Trophoblast cell (in vitro differentiated cells and primary cell): ENCODE data around the gene TMX4.

Source experiments
- DNase-seq, 2 donors: peaks; one replicate each; pipeline ENCODE4 v3.0.0-alpha.2; 2016
- H2AFZ ChIP-seq: 2 replicates; pipeline ENCODE4 v1.6.1; 2013; ENCODE audit warnings: low read length, moderate library complexity, mild to moderate bottlenecking; ENCODE audit not compliant: insufficient read depth, poor library complexity
- H2AK5ac ChIP-seq: 2 replicates; pipeline ENCODE4 v1.6.1; 2013; ENCODE audit warnings: mild to moderate bottlenecking, low read length
- H2BK120ac ChIP-seq: 2 replicates; pipeline ENCODE4 v1.6.1; 2013; ENCODE audit warnings: low read length, mild to moderate bottlenecking, moderate library complexity; ENCODE audit not compliant: insufficient read depth, poor library complexity
- H2BK12ac ChIP-seq: 2 replicates; pipeline ENCODE4 v1.6.1; 2013; ENCODE audit warnings: mild to moderate bottlenecking, low read length, moderate library complexity
- H2BK5ac ChIP-seq: 2 replicates; pipeline ENCODE4 v1.6.1; 2013; ENCODE audit warnings: low read length, low read depth, moderate library complexity, mild to moderate bottlenecking; ENCODE audit not compliant: poor library complexity
- H3K14ac ChIP-seq: 2 replicates; pipeline ENCODE4 v1.6.1; 2013; ENCODE audit warnings: mild to moderate bottlenecking, low read length
- H3K18ac ChIP-seq: 2 replicates; pipeline ENCODE4 v1.6.1; 2013; ENCODE audit warnings: mild to moderate bottlenecking, low read length
- H3K23ac ChIP-seq: 2 replicates; pipeline ENCODE4 v1.6.1; 2013; ENCODE audit warnings: low read length
- H3K27ac ChIP-seq: 2 replicates; pipeline ENCODE4 v1.5.1; 2013; ENCODE audit warnings: low read depth, mild to moderate bottlenecking, inconsistent platforms, low read length, moderate library complexity
- H3K27me3 ChIP-seq: 2 replicates; pipeline ENCODE4 v1.6.1; 2013; ENCODE audit warnings: inconsistent platforms, mild to moderate bottlenecking, low read length, moderate library complexity; ENCODE audit not compliant: insufficient read depth
- H3K36me3 ChIP-seq, 2 experiments: 1 replicate in 1 of 2; 2 replicates in 1 of 2; pipeline ENCODE4 v1.6.1; 2013; ENCODE audit warnings: low read length in 2 of 2, mild to moderate bottlenecking in 2 of 2, moderate library complexity in 1 of 2; ENCODE audit not compliant: insufficient read depth in 2 of 2, control insufficient read depth in 1 of 2
- H3K4ac ChIP-seq: 2 replicates; pipeline ENCODE4 v1.6.1; 2013; ENCODE audit warnings: low read depth, mild to moderate bottlenecking, low read length, moderate library complexity
- H3K4me1 ChIP-seq, 2 experiments: 1 replicate in 1 of 2; 2 replicates in 1 of 2; pipeline ENCODE4 v1.6.1; 2013; ENCODE audit warnings: low read length in 2 of 2, mild to moderate bottlenecking in 2 of 2, moderate library complexity in 1 of 2; ENCODE audit not compliant: insufficient read depth in 2 of 2, control insufficient read depth in 1 of 2
- H3K4me2 ChIP-seq: 2 replicates; pipeline ENCODE4 v1.6.1; 2013; ENCODE audit warnings: inconsistent platforms, mild to moderate bottlenecking, low read length, moderate library complexity
- H3K4me3 ChIP-seq: 2 replicates; pipeline ENCODE4 v1.5.1; 2013; ENCODE audit warnings: mild to moderate bottlenecking, low read depth, low read length, inconsistent platforms
- H3K79me1 ChIP-seq: one replicate; pipeline ENCODE4 v1.6.1; 2013; ENCODE audit warnings: low read length
- H3K79me2 ChIP-seq: 2 replicates; pipeline ENCODE4 v1.6.1; 2013; ENCODE audit warnings: low read length, mild to moderate bottlenecking; ENCODE audit not compliant: control insufficient read depth, insufficient read depth, poor library complexity
- H3K9ac ChIP-seq: 2 replicates; pipeline ENCODE4 v1.6.1; 2013; ENCODE audit warnings: mild to moderate bottlenecking, low read length
- H3K9me3 ChIP-seq: 2 replicates; pipeline ENCODE4 v1.6.1; 2013; ENCODE audit warnings: low read depth, mild to moderate bottlenecking, control low read depth, inconsistent platforms, low read length; ENCODE audit not compliant: insufficient read depth
- H4K12ac ChIP-seq: 2 replicates; pipeline ENCODE4 v1.6.1; 2013; ENCODE audit warnings: low read depth, mild to moderate bottlenecking, low read length, moderate library complexity
- H4K8ac ChIP-seq: 2 replicates; pipeline ENCODE4 v1.6.1; 2013; ENCODE audit warnings: low read depth, mild to moderate bottlenecking, low read length, moderate library complexity
- H4K91ac ChIP-seq: one replicate; pipeline ENCODE4 v1.6.1; 2013; ENCODE audit warnings: low read depth, mild to moderate bottlenecking, low read length, moderate library complexity
- WGBS: extraction: QIAGEN DNeasy Blood & Tissue Kit; methylation state at CpG from one replicate; pipeline ENCODE4 v1.1.7; 2013; ENCODE audit warnings: missing lambda C conversion rate; ENCODE audit not compliant: insufficient read length, insufficient coverage; ENCODE audit errors: extremely low coverage; 5-methylcytosine and 5-hydroxymethylcytosine counted together

Gene TMX4

GRCh38 chr20:7939663-7940062, 79.9 kb downstream of the TMX4 start:
- no peak overlapping the region for H3K14ac ChIP-seq
- H3K79me1 ChIP-seq, result no peaks in the 10 kb centered on the region
- H4K91ac ChIP-seq, result no peak overlapping the region
- H3K27ac ChIP-seq, result no peak overlapping the region
- H2BK120ac ChIP-seq, result no peak overlapping the region
- H3K4ac ChIP-seq, result no peak overlapping the region
- no peak overlapping the region for H2AK5ac ChIP-seq
- no peak overlapping the region for H3K18ac ChIP-seq
- no peak overlapping the region for H2AFZ ChIP-seq
- H2BK5ac ChIP-seq, result no peak overlapping the region
- H3K9me3 ChIP-seq, result no peaks in the 10 kb centered on the region
- no peak overlapping the region for H3K23ac ChIP-seq
- no peak overlapping the region for H3K9ac ChIP-seq
- no peak overlapping the region for H3K4me2 ChIP-seq
- H3K4me3 ChIP-seq, result no peak overlapping the region
- no peak overlapping the region for H4K12ac ChIP-seq
- no peak overlapping the region for H4K8ac ChIP-seq
- no peaks in the 10 kb centered on the region for H3K36me3 ChIP-seq
- no peaks in the 10 kb centered on the region for H3K79me2 ChIP-seq
- H3K4me1 ChIP-seq, result no peaks in the 10 kb centered on the region
- H3K27me3 ChIP-seq, result no peaks in the 10 kb centered on the region
- H2BK12ac ChIP-seq, result no peak overlapping the region
- DNase-seq, result no peak
- WGBS, result no CpG with 5 or more reads among the region's 4 CpGs

GRCh38 chr20:7938058-7938457, 81.5 kb downstream of the TMX4 start:
- Histone ChIP-seq H3K4me2 (no peak overlapping the region), H3K79me2 (no peaks in the 10 kb centered on the region), H2BK120ac (no peak overlapping the region), H3K18ac (no peak overlapping the region), H3K9ac (no peak overlapping the region), H3K14ac (no peak overlapping the region), H3K4me1 (no peaks in the 10 kb centered on the region), H2AFZ (no peak overlapping the region), H3K4ac (no peak overlapping the region), H2BK12ac (no peak overlapping the region), H3K36me3 (no peaks in the 10 kb centered on the region), H2AK5ac (no peak overlapping the region), H3K9me3 (no peaks in the 10 kb centered on the region), H3K27ac (no peak overlapping the region), H4K8ac (no peak overlapping the region), H3K4me3 (no peak overlapping the region), H3K79me1 (no peaks in the 10 kb centered on the region), H4K12ac (no peak overlapping the region), H2BK5ac (no peak overlapping the region), H3K23ac (no peak overlapping the region), H4K91ac (no peak overlapping the region), H3K27me3 (no peaks in the 10 kb centered on the region)
- no CpG with 5 or more reads among the region's 2 CpGs for WGBS
- no peak for DNase-seq

- no peak overlapping the region for H3K4me3 ChIP-seq
- H4K12ac ChIP-seq, result no peak overlapping the region
- H3K9ac ChIP-seq, result no peak overlapping the region
- H3K4me2 ChIP-seq, result no peak overlapping the region
- H2BK5ac ChIP-seq, result no peak overlapping the region
- H3K9me3 ChIP-seq, result no peaks in the 10 kb centered on the region
- no peak overlapping the region for H3K4ac ChIP-seq
- H2AFZ ChIP-seq, result no peak overlapping the region
- no CpG with 5 or more reads among the region's 3 CpGs for WGBS
- H3K27me3 ChIP-seq, result no peaks in the 10 kb centered on the region
- no peak overlapping the region for H4K8ac ChIP-seq
- no peak for DNase-seq
- no peak overlapping the region for H3K23ac ChIP-seq
- no peak overlapping the region for H2BK12ac ChIP-seq
- H3K27ac ChIP-seq, result no peak overlapping the region
- no peaks in the 10 kb centered on the region for H3K36me3 ChIP-seq
- H3K79me2 ChIP-seq, result no peaks in the 10 kb centered on the region
- no peak overlapping the region for H2AK5ac ChIP-seq
- no peak overlapping the region for H3K18ac ChIP-seq
- H3K79me1 ChIP-seq, result no peaks in the 10 kb centered on the region
- no peak overlapping the region for H2BK120ac ChIP-seq
- H4K91ac ChIP-seq, result no peak overlapping the region
- no peak overlapping the region for H3K14ac ChIP-seq
- H3K4me1 ChIP-seq, result no peaks in the 10 kb centered on the region
Observed at GRCh38 chr20:7937328-7937727, 82.2 kb downstream of the TMX4 start.

GRCh38 chr20:7935027-7935551, 84.5 kb downstream of the TMX4 start:
- no peaks in the 10 kb centered on the region for H3K4me1 ChIP-seq
- H2BK120ac ChIP-seq, result no peak overlapping the region
- H4K12ac ChIP-seq, result no peak overlapping the region
- no peak overlapping the region for H4K91ac ChIP-seq
- H3K4ac ChIP-seq, result no peak overlapping the region
- no peaks in the 10 kb centered on the region for H3K79me1 ChIP-seq
- no peaks in the 10 kb centered on the region for H3K9me3 ChIP-seq
- no peak overlapping the region for H3K27ac ChIP-seq
- no peak overlapping the region for H3K23ac ChIP-seq
- no peak overlapping the region for H3K4me2 ChIP-seq
- no peak overlapping the region for H3K14ac ChIP-seq
- no peak overlapping the region for H4K8ac ChIP-seq
- no peak overlapping the region for H3K18ac ChIP-seq
- H3K27me3 ChIP-seq, result no peaks in the 10 kb centered on the region
- H2AFZ ChIP-seq, result no peak overlapping the region
- H3K79me2 ChIP-seq, result no peaks in the 10 kb centered on the region
- H3K36me3 ChIP-seq, result no peaks in the 10 kb centered on the region
- H3K4me3 ChIP-seq, result no peak overlapping the region
- H2BK12ac ChIP-seq, result no peak overlapping the region
- no peak overlapping the region for H3K9ac ChIP-seq
- H2AK5ac ChIP-seq, result no peak overlapping the region
- no peak for DNase-seq
- no peak overlapping the region for H2BK5ac ChIP-seq
- WGBS, result no CpG with 5 or more reads among the region's 4 CpGs
